NCI-H524 (cell line): ENCODE measurements around the gene SIRT5.

Source experiments
- DNase-seq, 2 experiments: peaks; one replicate each; lab custom pipeline; 2025; lab: John Stamatoyannopoulos, UW

The SIRT5 gene

DNA sequence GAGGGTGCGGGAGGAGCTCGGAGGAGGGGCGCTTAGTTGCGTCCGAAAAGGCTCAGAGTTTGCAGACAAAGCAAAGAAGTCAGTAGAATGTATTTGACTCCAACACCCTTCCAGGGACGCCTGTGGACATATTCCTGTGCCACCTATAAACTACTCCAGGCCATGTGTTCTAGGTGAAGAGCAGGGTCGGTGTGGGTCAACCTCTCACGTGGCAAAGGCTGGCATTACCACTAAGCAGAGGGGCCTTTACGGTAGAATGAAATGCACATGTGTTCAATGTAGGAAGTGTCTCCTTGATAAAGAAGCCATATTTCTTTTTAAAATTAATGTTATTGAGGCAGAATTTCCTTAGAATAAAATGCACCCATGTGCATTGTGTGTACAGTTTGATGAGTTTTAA is 15.4 kb downstream of the SIRT5 start:
- peak in 1 of 2 experiments; percentile 53 for DNase-seq

DNA sequence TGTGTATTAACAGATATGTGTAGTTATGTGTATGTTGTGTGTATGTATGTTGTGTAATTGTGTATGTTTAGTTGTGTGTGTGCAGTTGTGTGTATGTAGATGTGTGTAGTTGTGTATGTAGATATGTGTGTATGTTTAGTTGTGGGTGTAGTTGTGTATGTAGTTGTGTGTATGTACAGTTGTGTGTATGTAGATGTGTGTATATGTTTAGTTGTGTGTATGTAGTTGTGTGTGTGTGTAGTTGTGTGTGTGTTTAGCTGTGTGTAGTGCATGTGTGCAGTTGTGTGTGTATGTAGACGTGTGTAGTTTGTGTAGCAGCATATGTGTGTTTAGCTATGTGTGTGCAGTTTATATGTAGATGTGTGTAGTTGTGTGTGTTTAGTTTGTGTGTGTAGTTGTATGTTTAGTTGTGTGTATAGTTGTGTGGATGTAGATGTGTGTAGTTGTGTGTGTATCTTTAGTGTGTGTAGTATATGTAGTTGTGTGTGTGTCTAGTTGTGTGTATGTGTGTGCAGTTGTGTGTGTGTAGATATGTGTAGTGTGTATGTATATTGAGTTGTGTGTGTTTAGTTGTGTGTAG is 16.3 kb downstream of the SIRT5 start:
- DNase-seq: no peak

DNA sequence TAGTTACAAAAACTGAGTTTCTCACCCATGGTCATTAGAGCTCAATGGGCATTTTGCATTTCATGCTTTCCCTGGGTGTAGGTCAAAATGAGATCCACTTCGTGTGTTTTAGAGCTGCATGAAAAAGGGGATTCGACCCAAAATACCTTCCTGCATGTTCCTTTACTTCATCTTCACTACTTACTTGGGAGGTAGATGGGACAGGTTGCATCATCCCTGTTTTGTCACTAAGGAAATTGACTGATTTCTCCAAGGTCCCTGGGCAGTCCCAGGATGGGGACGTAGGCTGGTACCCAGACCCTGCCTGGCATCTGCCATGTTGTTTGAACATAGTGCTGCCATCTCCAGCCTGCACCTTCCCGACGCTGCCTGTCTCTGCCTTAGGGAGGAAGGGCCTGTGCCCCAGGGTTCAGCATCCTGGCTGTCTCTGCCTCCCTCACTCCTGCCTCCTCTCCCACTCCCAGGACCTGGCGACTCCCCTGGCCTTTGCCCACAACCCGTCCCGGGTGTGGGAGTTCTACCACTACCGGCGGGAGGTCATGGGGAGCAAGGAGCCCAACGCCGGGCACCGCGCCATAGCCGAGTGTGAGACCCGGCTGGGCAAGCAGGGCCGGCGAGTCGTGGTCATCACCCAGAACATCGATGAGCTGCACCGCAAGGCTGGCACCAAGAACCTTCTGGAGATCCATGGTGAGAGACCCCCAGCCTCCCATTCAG is 17.0 kb downstream of the SIRT5 start:
- DNase-seq: no peak

DNA sequence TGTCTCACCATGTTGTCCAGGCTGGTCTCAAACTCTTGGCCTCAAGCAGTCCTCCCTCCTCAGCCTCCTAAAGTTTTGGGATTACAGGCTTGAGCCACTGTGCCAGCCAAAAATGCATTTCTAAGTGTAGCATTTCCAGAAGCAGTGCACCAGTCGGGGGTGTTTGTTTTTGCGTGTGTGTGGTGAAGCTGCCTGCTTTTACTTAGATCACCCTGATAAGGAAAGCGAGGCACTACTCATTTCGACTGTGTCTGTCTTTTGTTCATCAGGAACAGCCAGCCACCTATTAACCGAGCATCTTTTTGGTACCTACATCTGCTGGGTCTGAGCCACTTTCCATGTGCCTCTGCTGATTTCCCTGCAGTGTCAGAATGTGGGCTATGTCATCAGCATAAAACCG is 18.7 kb downstream of the SIRT5 start:
- DNase-seq: no peak

DNA sequence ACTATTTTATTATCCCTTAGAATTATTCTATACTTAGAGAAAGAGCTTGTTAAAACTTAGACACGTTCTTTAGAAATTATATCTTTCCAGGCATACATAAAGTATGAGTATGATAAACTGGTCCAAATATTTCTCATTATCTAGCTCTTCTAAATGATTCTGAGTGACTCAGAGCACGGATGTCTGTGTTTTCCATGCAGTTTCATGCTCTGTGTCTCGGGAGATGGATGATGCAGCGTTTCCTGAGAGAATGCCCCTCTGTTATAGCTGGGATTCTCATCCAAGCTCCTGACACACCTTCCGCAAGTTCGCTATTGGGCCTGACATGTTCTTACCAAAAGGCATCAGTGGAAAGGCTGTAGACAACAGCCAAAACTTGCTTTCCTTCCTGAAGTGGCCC is 19.3 kb downstream of the SIRT5 start:
- no peak for DNase-seq

DNA sequence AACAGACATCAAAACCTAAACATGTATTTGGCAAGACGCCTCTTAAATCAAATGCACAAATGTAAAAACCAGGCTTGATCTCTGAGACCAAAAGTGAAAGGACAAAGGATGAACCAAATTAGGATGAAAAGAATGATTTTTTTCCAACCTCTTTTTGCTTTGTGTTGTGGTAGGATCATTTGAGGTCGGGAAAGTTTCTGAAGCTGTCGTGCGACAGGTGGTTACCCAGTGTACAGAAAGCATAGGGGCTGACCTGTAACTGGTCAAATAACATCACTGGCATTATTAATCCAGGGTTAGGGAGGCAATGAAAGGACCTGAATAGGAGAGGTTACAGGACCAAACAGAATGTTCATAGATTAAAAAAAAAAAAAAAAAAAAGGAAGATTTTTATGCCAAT is 22.7 kb downstream of the SIRT5 start:
- DNase-seq: no peak

DNA sequence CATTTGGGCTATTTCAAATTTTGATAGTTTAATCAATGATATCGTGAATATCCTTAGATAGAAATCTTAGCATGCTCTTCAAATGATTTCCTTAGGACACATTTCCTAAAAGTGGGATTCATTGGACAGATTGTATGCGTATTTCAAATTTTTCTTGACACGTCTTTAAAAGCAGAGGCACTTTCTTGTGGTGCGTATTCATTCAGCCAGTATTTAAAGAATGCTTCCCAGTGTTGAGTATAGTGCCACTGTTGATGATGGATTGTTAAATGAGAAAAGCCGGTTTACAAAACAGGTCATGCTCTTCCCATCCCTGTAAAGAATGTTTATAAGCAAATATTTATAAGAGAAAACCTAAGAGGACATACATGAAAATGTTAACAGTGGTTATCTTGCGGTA is 25.6 kb downstream of the SIRT5 start:
- no peak for DNase-seq

DNA sequence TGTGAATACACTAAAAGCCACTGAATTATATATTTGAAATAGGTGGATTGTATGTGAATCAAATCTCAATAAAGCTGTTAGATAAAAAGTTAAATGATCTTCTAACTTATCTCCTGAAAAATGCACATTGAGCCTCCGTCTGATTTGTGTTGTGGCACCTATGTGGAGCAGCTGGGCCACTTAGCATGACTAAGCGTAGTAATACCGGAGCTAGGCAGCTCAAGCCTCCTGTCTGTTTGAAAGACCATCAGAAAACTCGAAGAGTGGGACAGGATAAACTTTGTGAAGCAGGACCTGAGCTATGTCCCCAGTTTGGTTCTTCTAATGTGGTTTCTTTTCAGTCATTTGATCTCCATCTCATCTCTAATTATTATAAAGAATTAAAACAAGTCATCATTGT is 29.7 kb downstream of the SIRT5 start:
- DNase-seq: no peak

DNA sequence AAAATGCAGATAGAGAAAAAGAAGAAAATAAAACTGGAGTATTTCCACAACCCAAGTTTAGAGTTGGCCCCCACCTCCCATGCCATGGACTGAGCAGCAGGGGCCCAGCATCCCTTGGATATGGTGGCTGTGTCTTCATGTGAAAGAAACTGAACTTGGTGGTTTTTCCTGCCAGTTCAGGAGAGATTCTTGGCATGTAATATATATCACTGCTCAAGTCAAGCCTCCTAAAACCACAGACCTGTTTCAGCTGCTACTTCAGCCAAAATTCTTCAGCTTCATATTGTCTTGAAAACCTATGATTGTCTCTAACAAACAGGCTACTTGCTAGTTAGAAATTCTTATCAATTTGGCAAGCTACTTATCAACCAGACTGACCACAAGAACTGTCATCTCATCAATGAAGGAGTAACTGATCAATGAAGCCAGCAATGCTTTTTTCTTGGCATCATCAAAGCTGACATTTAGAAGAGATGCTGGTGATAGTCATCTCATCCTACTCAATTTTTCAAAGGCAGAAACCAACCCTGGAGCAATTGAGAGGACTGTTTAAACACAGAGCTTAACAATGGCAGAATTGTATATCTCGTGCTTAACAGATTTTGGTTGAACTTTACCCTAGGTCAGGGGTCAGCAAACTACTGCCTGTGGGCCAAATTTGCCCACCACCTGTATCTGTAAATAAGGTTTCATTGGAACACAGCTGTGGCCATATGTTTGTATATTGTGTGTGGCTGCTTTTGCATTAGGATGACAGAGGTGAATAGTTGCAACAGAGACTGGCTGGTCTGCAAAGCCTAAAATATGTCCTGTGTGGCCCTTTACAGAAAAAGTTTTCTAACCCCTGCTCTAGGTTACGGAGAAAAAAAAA is 30.4 kb downstream of the SIRT5 start:
- DNase-seq: no peak

DNA sequence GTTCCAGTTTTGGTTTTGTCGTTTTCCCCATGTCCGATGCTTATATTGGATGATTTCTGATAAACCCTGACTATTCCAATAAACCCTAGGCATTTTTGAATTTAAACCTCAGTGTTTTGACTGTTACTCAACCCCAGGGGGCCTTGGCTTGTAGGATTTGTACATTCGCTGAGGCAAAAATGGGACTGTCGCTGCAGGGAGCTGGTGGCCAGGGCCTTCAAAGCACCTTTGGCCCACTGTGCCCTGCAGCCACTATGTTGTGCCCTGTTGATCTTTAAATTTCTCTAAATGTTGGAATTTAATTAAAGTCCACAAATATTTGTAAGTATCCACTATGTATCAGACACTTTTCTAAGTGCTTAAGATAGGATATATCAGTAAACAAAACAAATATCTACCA is 31.2 kb downstream of the SIRT5 start:
- DNase-seq: peak in 1 of 2 experiments; percentile 10

DNA sequence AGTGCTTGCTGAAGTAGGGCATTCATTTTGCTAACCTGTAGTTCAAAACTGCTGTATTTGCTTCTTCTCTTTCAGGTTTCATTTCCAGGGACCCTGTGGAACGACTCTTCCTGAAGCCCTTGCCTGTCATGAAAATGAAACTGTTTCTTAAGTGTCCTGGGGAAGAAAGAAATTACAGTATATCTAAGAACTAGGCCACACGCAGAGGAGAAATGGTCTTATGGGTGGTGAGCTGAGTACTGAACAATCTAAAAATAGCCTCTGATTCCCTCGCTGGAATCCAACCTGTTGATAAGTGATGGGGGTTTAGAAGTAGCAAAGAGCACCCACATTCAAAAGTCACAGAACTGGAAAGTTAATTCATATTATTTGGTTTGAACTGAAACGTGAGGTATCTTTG is 37.3 kb downstream of the SIRT5 start:
- DNase-seq: no peak

DNA sequence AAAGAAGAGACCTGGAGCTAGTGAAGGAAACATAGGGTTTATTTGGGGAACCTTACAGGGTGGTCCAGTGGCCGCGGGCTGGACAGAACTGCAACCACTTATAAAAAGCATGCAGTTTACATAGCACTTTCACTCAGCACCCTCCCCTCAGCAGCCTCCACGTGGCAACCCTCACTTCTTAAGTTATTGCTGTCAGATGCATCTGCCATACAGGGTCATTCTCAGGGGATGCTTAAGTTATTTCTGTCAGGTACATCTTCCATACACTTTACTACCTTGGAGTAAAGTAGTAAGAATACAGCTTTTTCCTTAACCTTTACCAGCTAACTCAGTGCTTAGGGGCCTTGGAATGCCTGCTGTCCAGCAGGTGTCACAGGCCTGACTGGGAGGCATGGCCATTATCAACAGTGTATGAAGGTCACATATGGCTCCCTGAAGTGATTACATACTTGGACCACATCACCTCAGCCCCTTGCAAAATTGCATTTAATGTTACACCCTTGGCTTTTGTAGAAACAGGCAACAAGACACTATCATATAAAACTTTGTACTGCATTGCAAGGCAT is 38.7 kb downstream of the SIRT5 start:
- DNase-seq: no peak

DNA sequence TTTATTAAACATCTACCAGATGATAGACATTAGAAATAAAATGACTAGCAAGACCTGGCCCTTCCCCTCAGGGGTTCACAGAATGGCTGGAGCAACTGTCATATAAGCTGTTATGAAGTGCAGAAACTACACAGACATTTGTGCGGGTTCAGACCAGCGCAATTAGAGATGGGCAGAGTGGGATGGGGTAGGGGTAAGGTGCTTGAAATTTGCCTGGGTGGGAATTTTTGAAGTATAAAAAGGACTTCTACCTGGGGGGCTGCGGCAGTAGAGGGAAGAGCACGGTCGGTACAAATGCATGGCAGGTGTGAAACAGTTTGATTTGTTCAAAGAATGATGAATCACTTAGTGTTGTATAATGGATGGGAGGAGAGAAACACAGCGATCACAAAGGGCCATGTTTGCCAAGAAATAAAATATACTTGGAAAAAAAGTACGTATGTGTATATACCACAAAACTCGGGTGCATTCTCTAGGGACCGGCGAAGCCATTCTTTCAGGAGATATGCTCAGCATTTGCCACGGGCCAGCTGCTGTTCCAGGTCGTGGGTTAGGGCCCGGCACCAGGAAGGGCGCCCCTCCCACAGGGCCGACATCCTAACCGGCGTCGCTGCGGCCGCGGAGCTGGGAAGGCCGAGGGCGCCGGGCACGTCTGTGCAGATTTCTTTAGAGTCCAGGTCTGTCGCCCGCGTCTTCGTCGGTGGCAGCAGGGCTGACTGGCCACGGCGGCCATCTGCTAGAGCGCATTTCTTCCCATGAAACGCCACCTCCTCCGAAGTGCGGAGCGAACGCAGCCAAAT is 39.9 kb downstream of the SIRT5 start:
- DNase-seq: peak; percentile 62 to 67

DNA sequence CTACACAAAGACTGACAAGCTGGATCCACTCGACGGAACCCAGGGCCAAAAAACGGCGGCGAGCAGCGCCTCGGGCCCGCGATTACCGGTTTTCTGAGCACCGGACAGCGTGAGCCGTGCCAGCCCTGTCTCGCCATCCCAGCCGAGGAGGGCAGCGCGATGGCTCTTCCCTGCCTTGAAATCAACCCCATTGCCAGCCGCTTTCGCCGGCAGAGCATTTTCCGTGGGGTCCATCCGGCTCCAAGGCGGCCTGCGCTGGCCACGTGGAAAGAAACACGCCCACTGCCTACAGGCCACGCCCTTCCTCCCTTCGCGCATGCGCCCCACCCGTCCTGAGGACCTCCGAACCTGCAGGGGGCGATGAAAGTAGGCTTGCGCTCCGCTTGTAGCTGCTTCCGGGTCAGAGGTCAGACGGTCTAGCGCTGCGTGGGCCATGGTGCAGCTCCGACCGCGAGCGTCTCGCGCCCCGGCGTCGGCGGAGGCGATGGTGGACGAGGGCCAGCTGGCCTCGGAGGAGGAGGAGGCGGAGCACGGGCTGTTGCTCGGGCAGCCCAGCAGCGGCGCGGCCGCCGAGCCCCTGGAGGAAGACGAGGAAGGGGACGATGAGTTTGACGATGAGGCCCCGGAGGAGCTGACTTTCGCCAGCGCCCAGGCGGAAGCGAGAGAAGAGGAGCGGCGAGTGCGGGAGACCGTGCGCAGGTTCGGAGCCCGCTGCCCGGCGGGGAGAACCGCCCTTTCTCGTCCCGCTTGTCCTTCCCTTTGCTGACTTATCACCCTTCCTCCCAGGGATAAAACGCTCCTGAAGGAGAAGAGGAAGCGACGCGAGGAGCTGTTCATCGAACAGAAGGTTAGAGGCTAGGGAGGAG is 40.8 kb downstream of the SIRT5 start, which contains the start of gene NOL7:
TSS of gene NOL7 (plus strand) at position 410 of the 866 bp plus-strand sequence. CDS start at position 434, 24 bp downstream.
- peak; percentile 85 to 98 for DNase-seq

DNA sequence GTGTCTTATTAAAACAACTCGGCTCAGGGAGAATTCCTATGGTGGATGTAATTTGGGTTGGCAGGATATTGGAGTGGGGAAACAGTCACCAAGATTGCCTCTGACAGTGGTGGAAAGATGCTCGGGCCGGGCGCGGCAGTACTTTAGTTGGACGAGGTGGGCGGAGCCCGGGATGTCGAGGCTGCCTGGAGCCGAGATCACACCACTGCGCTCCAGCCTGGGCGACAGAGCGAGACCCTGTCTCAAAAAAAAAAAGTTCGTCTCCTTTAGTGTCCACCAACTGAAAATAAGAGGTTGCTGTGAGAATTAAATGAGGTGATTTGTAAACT is 41.4 kb downstream of the SIRT5 start:
- peak in 1 of 2 experiments; percentile 27 for DNase-seq

DNA sequence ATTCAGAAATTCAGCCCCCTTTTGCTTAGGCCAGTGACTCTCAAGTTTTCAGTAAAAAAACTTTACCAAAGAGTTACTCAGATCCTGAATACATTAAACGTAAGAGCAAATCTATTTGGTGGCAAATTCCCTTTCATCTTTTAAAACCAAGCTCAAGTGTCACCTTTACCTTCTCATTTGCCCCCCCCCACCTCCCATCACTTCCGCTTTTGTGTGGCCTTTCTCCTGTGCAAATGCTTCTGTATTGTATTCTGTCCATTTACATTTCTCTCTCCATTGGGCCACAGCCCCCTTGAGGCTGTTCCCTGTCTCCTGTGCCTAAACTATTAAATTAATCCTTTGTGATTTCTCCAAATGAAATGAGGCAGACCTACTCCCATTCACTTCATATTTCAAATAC is 42.7 kb downstream of the SIRT5 start:
- no peak for DNase-seq

DNA sequence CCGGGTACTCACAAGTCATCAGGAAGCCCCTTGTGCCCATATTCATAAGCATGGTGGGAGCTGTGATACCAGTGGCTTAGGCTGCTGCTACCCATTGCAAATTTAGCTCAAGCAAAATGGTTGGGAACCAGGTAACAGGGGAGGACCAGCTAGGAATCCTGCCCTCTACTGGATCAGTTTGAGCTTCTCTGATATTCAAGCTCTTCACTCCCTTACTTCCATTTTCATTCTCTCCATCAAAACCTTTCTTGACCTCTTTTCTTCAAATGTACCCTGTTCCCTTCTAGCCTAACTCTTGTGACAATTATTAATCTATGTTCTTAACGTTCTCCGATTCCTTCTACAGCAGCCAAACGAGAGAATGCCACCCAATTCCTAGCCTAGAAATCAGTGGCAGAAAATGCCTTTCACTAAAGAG is 50.5 kb downstream of the SIRT5 start:
- DNase-seq: peak in 1 of 2 experiments; percentile 70

DNA sequence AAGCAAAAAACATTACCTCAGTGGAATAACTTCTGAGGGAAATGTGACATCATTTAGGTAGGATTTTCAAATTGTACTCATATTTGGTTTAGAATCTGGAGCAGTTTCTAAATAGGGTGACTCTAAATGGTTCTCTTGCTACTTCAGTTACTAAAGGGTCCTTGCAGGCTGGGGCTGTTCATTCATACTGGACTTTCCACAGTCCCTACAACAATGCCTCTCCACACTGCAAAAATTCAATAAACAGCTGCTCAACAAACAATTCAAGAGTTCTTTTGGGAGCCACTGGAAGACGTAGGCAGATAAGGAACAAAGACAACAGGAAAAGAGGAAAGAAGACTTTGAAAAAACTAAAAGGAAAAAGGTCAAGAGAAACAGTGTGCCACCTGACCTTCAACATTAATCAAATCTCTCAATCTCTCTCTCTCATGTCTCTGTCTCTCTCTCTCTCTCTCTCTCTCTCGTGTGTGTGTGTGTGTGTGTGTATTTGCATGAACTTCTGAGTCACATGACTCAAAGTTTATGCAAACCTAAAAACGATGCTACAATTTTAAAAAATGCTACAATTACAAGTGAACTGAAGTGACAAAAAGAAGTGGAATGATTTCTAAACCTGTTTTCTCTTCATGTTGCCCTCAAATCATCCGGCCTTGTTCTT is 55.2 kb downstream of the SIRT5 start:
- DNase-seq: no peak

DNA sequence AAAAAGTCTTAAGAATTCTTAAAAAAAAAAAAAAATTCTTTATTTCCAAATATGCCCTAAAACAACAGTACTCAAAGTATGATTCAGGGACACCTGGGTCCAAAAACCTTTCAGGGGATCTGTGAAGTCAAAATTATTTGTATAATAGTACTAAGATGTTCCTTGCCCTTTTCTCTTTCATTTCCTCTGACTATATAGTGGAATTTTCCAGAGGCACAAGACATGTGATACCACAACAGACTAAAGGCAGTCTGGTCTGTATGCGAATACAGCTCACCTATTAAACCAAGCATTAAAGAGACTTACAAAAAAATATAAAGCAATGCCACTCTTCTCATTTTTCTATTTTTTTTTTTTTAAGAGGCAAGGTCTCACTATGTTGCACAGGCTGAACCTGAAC is 56.1 kb downstream of the SIRT5 start:
- no peak for DNase-seq

DNA sequence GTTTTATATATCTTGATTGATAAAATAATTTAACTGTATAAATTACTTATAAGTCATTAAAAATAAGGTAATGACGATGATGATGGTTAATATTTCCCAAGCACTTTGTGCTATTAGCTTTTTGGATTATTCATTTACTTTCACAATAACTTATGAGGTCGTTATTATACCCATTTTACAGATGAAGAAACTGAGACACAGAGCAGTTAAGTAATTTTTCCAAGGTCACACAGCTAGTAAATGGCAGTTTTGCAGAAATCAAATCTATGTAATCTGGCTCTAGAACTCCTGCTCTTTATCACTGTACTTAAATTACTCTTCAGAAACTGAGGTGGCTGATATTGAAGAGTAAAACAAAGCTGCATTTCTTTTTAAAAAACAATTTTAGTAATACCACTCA is 58.9 kb downstream of the SIRT5 start:
- DNase-seq: no peak
